ENCODE results near the gene CERS6. TPM values are rescaled to one million over a fixed set of nuclear protein-coding genes. Genes with fewer than 3 reads are reported as not detected.

Gene CERS6
- polyA plus RNA-seq, 3 donors = 7.6 to 17.7 (median 15.6) TPM

DNA sequence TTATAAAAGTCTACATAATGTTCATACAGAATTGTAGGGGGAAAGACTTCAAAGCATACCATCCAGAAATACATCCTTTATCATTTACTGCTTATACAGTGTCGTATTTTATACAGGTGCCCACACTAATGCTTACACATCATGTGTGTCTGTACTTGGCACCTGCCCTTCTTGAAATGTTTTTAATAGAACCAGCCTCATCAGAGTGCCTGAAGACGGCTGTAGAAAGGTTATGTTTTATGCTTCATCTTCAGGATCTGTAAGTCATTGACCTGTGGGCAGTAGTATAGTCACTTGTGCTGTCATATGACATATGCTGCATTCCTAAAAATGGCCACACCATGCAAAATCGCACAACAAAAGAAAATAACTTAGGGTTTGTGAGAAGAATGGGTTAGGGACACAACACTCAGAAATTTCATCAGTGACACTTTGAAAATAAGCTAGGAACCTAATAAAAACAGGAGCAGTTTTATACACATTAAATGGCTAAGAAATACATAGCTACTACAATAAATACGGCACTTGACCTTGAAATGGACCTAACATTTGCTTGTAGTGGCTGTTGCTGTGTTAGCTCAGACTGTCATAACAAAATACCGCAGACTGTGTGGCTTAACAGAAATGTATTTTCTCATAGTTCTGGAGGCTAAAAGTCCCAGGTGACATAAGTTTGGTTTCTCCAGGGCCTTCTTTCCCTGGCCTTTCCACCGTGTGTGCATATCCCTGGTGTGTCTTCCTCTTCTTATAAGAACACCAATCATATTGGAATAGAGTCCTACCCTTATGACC lies 112.6 kb downstream of the CERS6 start:
- TF ChIP-seq, protein P1, sequence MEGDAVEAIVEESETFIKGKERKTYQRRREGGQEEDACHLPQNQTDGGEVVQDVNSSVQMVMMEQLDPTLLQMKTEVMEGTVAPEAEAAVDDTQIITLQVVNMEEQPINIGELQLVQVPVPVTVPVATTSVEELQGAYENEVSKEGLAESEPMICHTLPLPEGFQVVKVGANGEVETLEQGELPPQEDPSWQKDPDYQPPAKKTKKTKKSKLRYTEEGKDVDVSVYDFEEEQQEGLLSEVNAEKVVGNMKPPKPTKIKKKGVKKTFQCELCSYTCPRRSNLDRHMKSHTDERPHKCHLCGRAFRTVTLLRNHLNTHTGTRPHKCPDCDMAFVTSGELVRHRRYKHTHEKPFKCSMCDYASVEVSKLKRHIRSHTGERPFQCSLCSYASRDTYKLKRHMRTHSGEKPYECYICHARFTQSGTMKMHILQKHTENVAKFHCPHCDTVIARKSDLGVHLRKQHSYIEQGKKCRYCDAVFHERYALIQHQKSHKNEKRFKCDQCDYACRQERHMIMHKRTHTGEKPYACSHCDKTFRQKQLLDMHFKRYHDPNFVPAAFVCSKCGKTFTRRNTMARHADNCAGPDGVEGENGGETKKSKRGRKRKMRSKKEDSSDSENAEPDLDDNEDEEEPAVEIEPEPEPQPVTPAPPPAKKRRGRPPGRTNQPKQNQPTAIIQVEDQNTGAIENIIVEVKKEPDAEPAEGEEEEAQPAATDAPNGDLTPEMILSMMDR (IDR thresholded peaks at IDR 0.05) = no peak
- 100% methylated on average over 2 of the region's 6 CpGs for WGBS (ENCODE audit: insufficient coverage)
- H3K27me3 Mint-ChIP-seq (ENCODE audit: low read depth in 3 of 3) = no peaks in the 10 kb centered on the region

GRCh38 chr2:168571061-168571460 lies 115.0 kb downstream of the CERS6 start:
- Histone ChIP-seq H2AFZ (ENCODE audit: insufficient read depth, low read depth, low read length, poor library complexity, severe bottlenecking) (no peak overlapping the region), H3K27me3 (ENCODE audit: control insufficient read depth in 2 of 2, insufficient read depth in 2 of 2, low read length in 2 of 2) (no peaks in the 10 kb centered on the region), H3K4me3 (replicated peaks in 1 of 3; ENCODE audit: low read depth in 2 of 3, low read length in 3 of 3) (peak overlapping the region in 1 of 3 experiments; percentile 1), H3K4me2 (replicated peaks; ENCODE audit: extremely low read depth, low read length, poor library complexity, severe bottlenecking) (peak overlapping the region; percentile 2), H3K4me1 (ENCODE audit: control insufficient read depth in 1 of 2, insufficient read depth in 2 of 2, low read length in 2 of 2) (peaks cover 19 to 20% of the 10 kb centered on the region in 2 donors), H3K36me3 (replicated peaks in 1 of 2; ENCODE audit: control insufficient read depth in 1 of 2, insufficient read depth in 2 of 2, low read length in 2 of 2) (peaks cover 0 to 4% of the 10 kb centered on the region in 2 donors), H4K20me1 (ENCODE audit: insufficient read depth, low read length) (peaks cover 43% of the 10 kb centered on the region), H3K27ac (ENCODE audit: low read depth in 1 of 2, low read length in 2 of 2) (peak overlapping the region in 1 of 2 donors; percentile 50), H3K9me3 (replicated peaks in 1 of 2; ENCODE audit: control insufficient read depth in 1 of 2, insufficient read depth in 1 of 2, low read length in 2 of 2) (peaks cover 5 to 6% of the 10 kb centered on the region in 2 donors), H3K79me2 (ENCODE audit: insufficient read depth, low read length) (peaks cover 85% of the 10 kb centered on the region), H3K9ac (ENCODE audit: insufficient read depth, low read length, poor library complexity, severe bottlenecking) (no peak overlapping the region)
- TF ChIP-seq, protein P1 (IDR thresholded peaks at IDR 0.05) = no peak
- intact Hi-C loops (cut with micrococcal nuclease) = no loop called here
- H3K27ac Mint-ChIP-seq = peak overlapping the region in 4 of 7 donors; percentile 16 to 56 (median 34)
- H3K9me3 Mint-ChIP-seq = peaks cover 0 to 8% (median 6%) of the 10 kb centered on the region in 7 donors
- no peak overlapping the region for H3K4me3 Mint-ChIP-seq
- peak in 2 of 3 donors; percentile 23 to 50 for DNase-seq
- peaks cover 13 to 18% of the 10 kb centered on the region in 2 donors for H3K36me3 Mint-ChIP-seq
- no CpG with 5 or more reads among the region's 5 CpGs for WGBS (ENCODE audit: insufficient coverage)
- H3K4me1 Mint-ChIP-seq = peaks cover 37% of the 10 kb centered on the region
- no peaks in the 10 kb centered on the region for H3K27me3 Mint-ChIP-seq (ENCODE audit: low read depth in 3 of 3)

More for the DNA sequence above, 112.6 kb downstream of the CERS6 start:
- H3K9me3 Mint-ChIP-seq = peaks cover 0 to 3% (median 0%) of the 10 kb centered on the region in 7 donors
- H3K4me1 ChIP-seq (ENCODE audit: control insufficient read depth in 1 of 2, insufficient read depth in 2 of 2, low read length in 2 of 2) = peaks cover 19 to 20% of the 10 kb centered on the region in 2 donors
- no peak overlapping the region for H3K4me2 ChIP-seq (replicated peaks; ENCODE audit: extremely low read depth, low read length, poor library complexity, severe bottlenecking)
- peaks cover 70% of the 10 kb centered on the region for H3K79me2 ChIP-seq (ENCODE audit: insufficient read depth, low read length)
- H2AFZ ChIP-seq (ENCODE audit: insufficient read depth, low read depth, low read length, poor library complexity, severe bottlenecking) = no peak overlapping the region
- peaks cover 11 to 21% of the 10 kb centered on the region in 2 donors for H3K36me3 Mint-ChIP-seq
- no peak overlapping the region for H3K4me3 Mint-ChIP-seq
- peaks cover 0 to 4% of the 10 kb centered on the region in 2 donors for H3K36me3 ChIP-seq (replicated peaks in 1 of 2; ENCODE audit: control insufficient read depth in 1 of 2, insufficient read depth in 2 of 2, low read length in 2 of 2)
- no peak overlapping the region for H3K4me3 ChIP-seq (replicated peaks in 1 of 3; ENCODE audit: low read depth in 2 of 3, low read length in 3 of 3)
- no peak for DNase-seq
- H3K4me1 Mint-ChIP-seq = peaks cover 46% of the 10 kb centered on the region
- intact Hi-C loops (cut with micrococcal nuclease) = no loop called here
- H3K9ac ChIP-seq (ENCODE audit: insufficient read depth, low read length, poor library complexity, severe bottlenecking) = no peak overlapping the region
- peaks cover 40% of the 10 kb centered on the region for H4K20me1 ChIP-seq (ENCODE audit: insufficient read depth, low read length)
- H3K27ac ChIP-seq (ENCODE audit: low read depth in 1 of 2, low read length in 2 of 2) = no peak overlapping the region
- no peak overlapping the region for H3K27ac Mint-ChIP-seq
- no peaks in the 10 kb centered on the region for H3K9me3 ChIP-seq (replicated peaks in 1 of 2; ENCODE audit: control insufficient read depth in 1 of 2, insufficient read depth in 1 of 2, low read length in 2 of 2)
- no peaks in the 10 kb centered on the region for H3K27me3 ChIP-seq (ENCODE audit: control insufficient read depth in 2 of 2, insufficient read depth in 2 of 2, low read length in 2 of 2)
